AG09309 (cell line): ENCODE measurements around the gene TRIM50.
"Not testable (repeated sequence)": the region's sequence is repeated elsewhere in the genome, so short reads cannot be mapped to it uniquely, and the experiment has no call there.

Experiments
- DNase-seq: peaks from one replicate; pipeline ENCODE4 v3.0.0-alpha.2; 2010; ENCODE audit warnings: low read depth
- H3K4me3 ChIP-seq: 2 replicates; pipeline ENCODE4 v1.5.1; 2011; ENCODE audit warnings: mild to moderate bottlenecking, low read depth, low read length, moderate library complexity; ENCODE audit not compliant: control insufficient read depth
- TF ChIP-seq, protein P1 (sequence below): IDR thresholded peaks from 2 replicates; pipeline ENCODE4 v1.5.1; 2011; ENCODE audit warnings: mild to moderate bottlenecking, low read depth, low read length, inconsistent platforms; ENCODE audit not compliant: insufficient read depth, control insufficient read depth; ENCODE audit errors: missing control alignments

The TRIM50 gene

DNA sequence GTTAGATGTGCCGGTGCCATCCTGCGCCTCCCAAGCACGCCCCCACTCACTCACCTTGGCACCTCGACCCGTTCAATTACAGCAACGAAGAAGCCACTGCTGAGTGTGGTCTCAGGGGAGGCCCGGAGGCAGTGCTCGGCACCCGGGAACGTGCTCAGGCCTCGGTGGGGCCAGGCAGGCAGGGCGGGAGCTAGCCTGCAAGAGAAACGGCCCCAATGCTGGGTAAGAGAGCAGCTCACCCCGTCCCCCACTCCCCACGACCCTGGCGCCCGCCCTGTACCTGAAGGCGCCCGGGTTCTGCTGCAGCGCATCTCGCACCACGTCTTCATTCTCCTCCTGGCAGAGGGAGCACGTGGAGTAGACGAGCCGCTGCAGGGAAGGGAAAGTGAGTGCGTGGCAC, 24.3 kb downstream of the TRIM50 start:
- DNase-seq = no peak
- no peak overlapping the region for H3K4me3 ChIP-seq
- TF ChIP-seq, protein P1, sequence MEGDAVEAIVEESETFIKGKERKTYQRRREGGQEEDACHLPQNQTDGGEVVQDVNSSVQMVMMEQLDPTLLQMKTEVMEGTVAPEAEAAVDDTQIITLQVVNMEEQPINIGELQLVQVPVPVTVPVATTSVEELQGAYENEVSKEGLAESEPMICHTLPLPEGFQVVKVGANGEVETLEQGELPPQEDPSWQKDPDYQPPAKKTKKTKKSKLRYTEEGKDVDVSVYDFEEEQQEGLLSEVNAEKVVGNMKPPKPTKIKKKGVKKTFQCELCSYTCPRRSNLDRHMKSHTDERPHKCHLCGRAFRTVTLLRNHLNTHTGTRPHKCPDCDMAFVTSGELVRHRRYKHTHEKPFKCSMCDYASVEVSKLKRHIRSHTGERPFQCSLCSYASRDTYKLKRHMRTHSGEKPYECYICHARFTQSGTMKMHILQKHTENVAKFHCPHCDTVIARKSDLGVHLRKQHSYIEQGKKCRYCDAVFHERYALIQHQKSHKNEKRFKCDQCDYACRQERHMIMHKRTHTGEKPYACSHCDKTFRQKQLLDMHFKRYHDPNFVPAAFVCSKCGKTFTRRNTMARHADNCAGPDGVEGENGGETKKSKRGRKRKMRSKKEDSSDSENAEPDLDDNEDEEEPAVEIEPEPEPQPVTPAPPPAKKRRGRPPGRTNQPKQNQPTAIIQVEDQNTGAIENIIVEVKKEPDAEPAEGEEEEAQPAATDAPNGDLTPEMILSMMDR = no peak

DNA sequence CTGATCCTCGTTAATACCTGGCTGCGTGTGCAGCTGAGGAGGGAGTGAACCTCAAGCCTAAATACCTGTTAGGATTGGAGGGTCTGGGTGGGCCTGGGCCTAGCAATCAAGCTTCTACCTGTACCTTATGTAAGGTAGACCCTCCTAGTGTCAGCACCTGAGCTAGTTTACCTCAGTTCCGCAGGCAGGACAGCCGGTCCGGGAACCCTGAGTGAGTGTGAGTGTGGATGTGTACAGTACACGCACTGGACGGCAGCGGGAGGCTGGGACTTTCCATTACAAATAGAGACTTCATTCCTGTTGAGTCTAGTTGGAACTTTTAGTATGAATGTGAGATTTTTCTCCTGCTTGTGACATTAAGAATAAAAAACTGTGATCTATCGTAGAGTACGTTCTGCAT, 25.0 kb downstream of the TRIM50 start:
- not testable (repeated sequence) for H3K4me3 ChIP-seq, DNase-seq

DNA sequence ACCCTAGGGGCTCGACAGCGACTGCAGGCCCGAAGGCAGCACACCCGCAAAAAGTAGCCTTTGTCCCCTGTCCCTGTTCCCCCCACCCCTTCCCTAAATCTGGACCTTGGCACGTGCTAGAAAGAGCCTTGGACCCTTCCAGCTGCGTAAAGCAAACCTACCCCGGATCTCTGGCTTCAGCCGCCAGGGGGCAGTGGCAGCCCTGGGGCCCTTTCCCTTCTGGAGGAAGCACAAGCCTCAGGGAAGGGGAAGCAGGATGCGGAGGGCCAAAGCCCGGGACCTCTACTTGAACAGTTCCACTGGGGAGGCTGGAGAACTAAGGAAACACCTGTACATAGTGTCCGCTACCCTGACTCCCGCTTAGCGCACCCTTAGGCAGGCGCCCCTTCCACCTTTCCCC, 26.8 kb downstream of the TRIM50 start:
- DNase-seq, H3K4me3 ChIP-seq: not testable (repeated sequence)

DNA sequence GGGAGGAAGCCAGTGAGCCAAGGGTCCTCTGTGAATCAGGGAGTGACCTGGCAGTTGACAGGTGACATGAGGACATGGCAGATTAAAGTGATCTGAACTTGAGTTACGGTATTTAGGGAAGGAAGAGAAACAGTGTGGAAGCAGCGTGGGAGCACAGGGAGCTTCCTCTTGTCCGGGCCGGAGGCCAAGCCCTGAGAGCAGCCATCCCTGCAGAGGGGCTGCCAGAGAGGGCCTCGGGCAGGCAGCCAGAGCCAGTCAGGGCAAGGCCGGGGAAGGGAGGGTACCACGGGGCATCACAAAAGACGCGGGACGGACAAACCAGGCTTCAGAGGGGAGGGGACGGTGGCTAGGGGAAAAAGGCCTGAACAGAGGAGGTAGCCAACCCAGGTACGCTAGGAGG, 28.1 kb downstream of the TRIM50 start:
- DNase-seq, H3K4me3 ChIP-seq: not testable (repeated sequence)

DNA sequence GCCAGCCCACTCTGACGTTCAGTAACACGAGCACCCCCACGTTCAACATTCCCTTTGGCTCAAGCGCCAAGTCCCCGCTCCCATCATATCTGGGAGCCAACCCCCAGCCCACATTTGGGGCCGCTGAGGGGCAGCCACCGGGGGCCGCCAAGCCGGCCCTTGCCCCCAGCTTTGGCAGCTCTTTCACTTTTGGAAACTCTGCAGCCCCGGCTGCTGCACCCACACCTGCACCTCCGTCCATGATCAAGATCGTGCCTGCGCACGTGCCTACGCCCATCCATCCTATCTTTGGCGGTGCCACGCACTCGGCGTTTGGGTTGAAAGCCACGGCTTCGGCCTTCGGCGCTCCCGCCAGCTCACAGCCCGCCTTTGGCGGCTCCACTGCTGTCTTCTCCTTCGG, 30.2 kb downstream of the TRIM50 start:
- not testable (repeated sequence) for DNase-seq, H3K4me3 ChIP-seq

DNA sequence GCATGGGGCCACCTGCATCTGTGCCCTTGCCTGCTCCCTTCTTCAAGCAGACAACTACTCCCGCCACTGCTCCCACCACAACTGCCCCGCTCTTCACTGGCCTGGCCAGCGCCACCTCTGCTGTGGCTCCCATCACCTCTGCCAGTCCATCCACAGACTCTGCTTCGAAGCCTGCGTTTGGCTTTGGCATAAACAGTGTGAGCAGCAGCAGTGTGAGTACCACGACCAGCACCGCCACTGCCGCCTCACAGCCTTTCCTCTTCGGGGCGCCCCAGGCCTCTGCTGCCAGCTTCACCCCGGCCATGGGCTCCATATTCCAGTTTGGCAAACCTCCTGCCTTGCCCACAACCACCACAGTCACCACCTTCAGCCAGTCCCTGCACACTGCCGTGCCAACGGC, 30.6 kb downstream of the TRIM50 start:
- not testable (repeated sequence) for DNase-seq, H3K4me3 ChIP-seq

DNA sequence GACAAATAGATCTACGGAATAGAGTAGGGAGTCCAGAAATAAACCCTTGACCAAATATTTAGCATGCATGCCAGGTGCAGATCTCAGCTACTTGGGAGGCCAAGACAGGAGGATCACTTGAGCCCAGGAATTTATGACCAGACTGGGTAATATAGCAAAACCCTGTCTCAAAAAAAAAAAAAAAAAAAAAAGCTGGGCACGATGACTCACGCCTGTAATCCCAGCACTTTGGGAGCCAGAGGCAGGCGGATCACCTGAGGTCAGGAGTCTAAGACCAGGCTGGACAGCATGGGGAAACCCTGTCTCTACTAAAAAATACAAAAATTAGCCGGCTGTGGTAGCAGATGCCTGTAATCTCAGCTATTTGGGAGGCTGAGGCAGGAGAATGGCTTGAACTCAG, 50.7 kb downstream of the TRIM50 start:
- not testable (repeated sequence) for DNase-seq, H3K4me3 ChIP-seq

DNA sequence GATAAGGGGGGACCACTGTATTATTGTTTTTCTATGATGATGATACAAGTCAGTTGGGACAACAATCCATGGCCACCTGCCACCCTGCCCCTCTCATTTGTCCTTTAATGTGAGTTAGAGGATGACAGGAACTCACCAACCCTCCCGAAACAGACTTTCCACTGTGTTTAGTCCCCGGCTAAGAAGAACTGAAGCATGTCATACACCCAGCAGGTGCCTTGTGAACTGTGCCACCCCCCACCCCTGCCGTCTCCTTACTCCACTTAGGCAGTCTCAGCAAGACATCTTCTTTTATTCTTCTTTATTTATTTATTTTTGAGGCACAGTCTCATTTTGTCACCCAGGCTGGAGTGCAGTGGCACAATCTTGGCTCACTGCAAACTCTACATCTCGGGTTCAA, 60.1 kb downstream of the TRIM50 start:
- not testable (repeated sequence) for DNase-seq, H3K4me3 ChIP-seq

DNA sequence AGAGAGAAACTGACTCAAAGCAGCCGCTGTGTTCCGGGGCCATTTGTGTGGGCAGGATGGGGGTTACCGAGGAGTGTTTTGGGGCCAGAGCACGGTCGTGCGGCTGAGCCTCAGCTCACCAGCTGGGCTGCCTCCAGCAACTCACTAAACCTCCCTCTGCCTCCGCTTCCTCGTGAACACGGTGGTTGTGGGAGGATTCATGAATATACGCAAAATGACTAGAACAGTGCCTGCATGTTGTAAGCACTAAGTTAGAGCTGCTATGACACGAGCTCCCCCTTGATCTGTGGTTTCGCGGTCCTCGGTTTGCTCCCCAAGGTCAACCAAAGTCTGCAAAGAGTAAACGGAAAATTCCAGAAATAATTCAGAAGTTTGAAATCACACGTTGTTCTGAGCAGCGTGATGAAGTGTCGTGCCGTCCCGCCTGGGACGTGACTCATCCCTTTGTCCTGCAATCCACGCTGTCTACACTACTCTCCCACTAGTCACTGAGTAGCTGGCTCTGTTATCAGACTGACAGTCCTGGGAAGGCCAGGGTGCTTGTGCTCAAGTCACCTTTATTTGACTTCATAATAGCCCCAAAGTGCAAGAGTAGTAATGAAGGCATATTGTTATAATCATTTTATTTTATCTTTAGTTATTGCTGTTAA, 61.0 kb downstream of the TRIM50 start:
- not testable (repeated sequence) for H3K4me3 ChIP-seq, DNase-seq
